Panc1 (cell line): ENCODE measurements around the gene ITGBL1. TPM values are rescaled to one million over a fixed set of nuclear protein-coding genes. Genes with fewer than 3 reads are reported as not detected.

ENCODE experiments used
- ATAC-seq: fragments of 200-7000 bp; cut with Tn5 transposase; 2 replicates; pipeline ENCODE4 v1.9.1; 2020; ENCODE audit warnings: mild to moderate bottlenecking, moderate library complexity
- BruUV-seq: library from RNA; stranded (reverse); fragments of 400-500 nt; replicated peaks from 2 replicates; lab custom pipeline; 2021; lab: Mats Ljungman, UMichigan
- CTCF ChIA-PET: fragments of 300-600 bp; sonication (Branson Sonifier 250); formaldehyde crosslinking; loops from one replicate; lab custom pipeline; 2022; ENCODE audit warnings: antibody characterized with exemption; lab: Charles Lee
- POLR2A ChIA-PET: fragments of 300-600 bp; sonication (Branson Sonifier 250); formaldehyde crosslinking; loops from one replicate; lab custom pipeline; 2022; ENCODE audit warnings: antibody characterized with exemption; lab: Charles Lee
- DNase-seq: peaks from one replicate; pipeline ENCODE4 v3.0.0-alpha.2; 2010; ENCODE audit warnings: low read depth, low spot score
- H3K27ac ChIP-seq: 2 replicates; pipeline ENCODE4 v1.5.1; 2011; ENCODE audit warnings: mild to moderate bottlenecking, low read length, inconsistent platforms
- H3K27me3 ChIP-seq: fragments of 200-500 bp; sonication (Bioruptor generic); 2 replicates; pipeline ENCODE4 v1.6.0; 2014; ENCODE audit warnings: low read length, inconsistent platforms; ENCODE audit not compliant: control insufficient read depth, insufficient read depth
- H3K36me3 ChIP-seq: fragments of 200-500 bp; sonication (Bioruptor generic); 2 replicates; pipeline ENCODE4 v1.5.1; 2014; ENCODE audit warnings: inconsistent platforms, mild to moderate bottlenecking, low read length, moderate library complexity; ENCODE audit not compliant: control insufficient read depth, insufficient read depth
- H3K4me1 ChIP-seq: 2 replicates; pipeline ENCODE4 v1.5.1; 2011; ENCODE audit warnings: inconsistent platforms, mild to moderate bottlenecking, low read length, moderate library complexity; ENCODE audit not compliant: control insufficient read depth, insufficient read depth
- H3K4me3 ChIP-seq, 2 experiments: 2 replicates each; pipeline ENCODE4 v1.5.1; 2011 to 2012; ENCODE audit warnings: low read depth in 2 of 2, low read length in 2 of 2, mild to moderate bottlenecking in 2 of 2, inconsistent platforms in 1 of 2, moderate library complexity in 1 of 2
- H3K9me3 ChIP-seq: fragments of 200-500 bp; sonication (Bioruptor generic); 2 replicates; pipeline ENCODE4 v1.5.1; 2014; ENCODE audit warnings: low read depth, mild to moderate bottlenecking, inconsistent platforms, low read length, moderate library complexity; ENCODE audit not compliant: control insufficient read depth, insufficient read depth
- POLR2AphosphoS5 ChIP-seq: IDR thresholded peaks from 2 replicates; pipeline ENCODE4 v1.6.1; 2012; ENCODE audit warnings: mild to moderate bottlenecking, low read depth, low read length, moderate library complexity
- SIN3A ChIP-seq: IDR thresholded peaks from 2 replicates; pipeline ENCODE4 v1.6.1; 2012; ENCODE audit warnings: low read depth, mild to moderate bottlenecking, low read length, moderate library complexity, borderline replicate concordance; ENCODE audit not compliant: insufficient read depth
- TCF7L2 ChIP-seq: IDR thresholded peaks from 2 replicates; pipeline ENCODE4 v1.6.1; 2011; ENCODE audit warnings: mild to moderate bottlenecking, low read depth, low read length, inconsistent platforms
- in situ Hi-C: cut with HindIII; loops from 2 replicates; pipeline ENCODE4 v1.10.0; 2016; ENCODE audit warnings: low sequenced_read_pairs, low pct_unique_long_range_greater_than_20kb
- intact Hi-C: fragments of 100-400 bp; cut with micrococcal nuclease; formaldehyde crosslinking; loops from one replicate; pipeline ENCODE4 v1.10.0; 2022; ENCODE audit not compliant: unreplicated experiment
- total RNA-seq: library from RNA; stranded (reverse); gene quantifications from one replicate; pipeline ENCODE4 v1.2.1, GENCODE V29; 2021; ENCODE audit not compliant: unreplicated experiment
- TF ChIP-seq, protein P1 (sequence below), 2 experiments: IDR thresholded peaks; 2 replicates each; pipeline ENCODE4 v1.6.1; 2011 to 2012; ENCODE audit warnings: low read depth in 2 of 2, control low read depth in 1 of 2, low read length in 1 of 2, mild to moderate bottlenecking in 1 of 2, moderate library complexity in 1 of 2; ENCODE audit not compliant: insufficient read depth in 1 of 2
- TF ChIP-seq, protein P2 (sequence below): fragments of 450-650 bp; IDR thresholded peaks from 2 replicates; pipeline ENCODE4 v1.5.1; 2017; ENCODE audit warnings: mild to moderate bottlenecking

ITGBL1 gene
- total RNA-seq, 1 experiment from 2014 or later, result 14.3 TPM

DNA sequence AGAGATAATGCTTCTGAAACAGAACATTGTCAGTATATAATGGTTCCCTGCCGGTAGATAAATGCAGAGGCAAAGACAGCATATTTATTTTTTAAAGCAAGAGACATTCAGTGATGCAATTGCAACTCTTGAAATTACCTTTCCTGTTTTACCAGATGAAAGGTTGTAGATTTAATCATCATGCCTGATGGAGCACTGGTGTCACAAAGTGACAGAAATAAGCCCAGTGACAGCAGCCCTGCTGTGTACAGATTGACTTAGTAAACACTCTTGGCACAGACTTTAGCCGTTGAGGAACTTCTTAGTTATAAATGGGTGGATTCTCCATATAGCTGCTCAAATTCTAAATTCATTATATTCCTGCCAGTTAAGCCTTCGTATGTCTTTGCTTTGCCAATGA is 172.5 kb downstream of the ITGBL1 start:
- CTCF ChIA-PET, result no interaction called here
- Histone ChIP-seq H3K27me3 (no peaks in the 10 kb centered on the region), H3K4me1 (peaks cover 14% of the 10 kb centered on the region), H3K9me3 (no peaks in the 10 kb centered on the region), H3K36me3 (no peaks in the 10 kb centered on the region), H3K4me3 (peak overlapping the region in 1 of 2 experiments; percentile 35; a peak in 2 of 4 replicates), H3K27ac (peak overlapping the region; percentile 84)
- no TSS peak for BruUV-seq
- in situ Hi-C loops (no loop called here), intact Hi-C loops (no loop called here)
- DNase-seq (no peak), ATAC-seq (0 out of 2 replicates have a peak, but pooled peaks have one; percentile 22)
- POLR2A ChIA-PET, result no interaction called here
- no peak for TF ChIP-seq TCF7L2
- TF ChIP-seq SIN3A, result no peak
- TF ChIP-seq, protein P1, sequence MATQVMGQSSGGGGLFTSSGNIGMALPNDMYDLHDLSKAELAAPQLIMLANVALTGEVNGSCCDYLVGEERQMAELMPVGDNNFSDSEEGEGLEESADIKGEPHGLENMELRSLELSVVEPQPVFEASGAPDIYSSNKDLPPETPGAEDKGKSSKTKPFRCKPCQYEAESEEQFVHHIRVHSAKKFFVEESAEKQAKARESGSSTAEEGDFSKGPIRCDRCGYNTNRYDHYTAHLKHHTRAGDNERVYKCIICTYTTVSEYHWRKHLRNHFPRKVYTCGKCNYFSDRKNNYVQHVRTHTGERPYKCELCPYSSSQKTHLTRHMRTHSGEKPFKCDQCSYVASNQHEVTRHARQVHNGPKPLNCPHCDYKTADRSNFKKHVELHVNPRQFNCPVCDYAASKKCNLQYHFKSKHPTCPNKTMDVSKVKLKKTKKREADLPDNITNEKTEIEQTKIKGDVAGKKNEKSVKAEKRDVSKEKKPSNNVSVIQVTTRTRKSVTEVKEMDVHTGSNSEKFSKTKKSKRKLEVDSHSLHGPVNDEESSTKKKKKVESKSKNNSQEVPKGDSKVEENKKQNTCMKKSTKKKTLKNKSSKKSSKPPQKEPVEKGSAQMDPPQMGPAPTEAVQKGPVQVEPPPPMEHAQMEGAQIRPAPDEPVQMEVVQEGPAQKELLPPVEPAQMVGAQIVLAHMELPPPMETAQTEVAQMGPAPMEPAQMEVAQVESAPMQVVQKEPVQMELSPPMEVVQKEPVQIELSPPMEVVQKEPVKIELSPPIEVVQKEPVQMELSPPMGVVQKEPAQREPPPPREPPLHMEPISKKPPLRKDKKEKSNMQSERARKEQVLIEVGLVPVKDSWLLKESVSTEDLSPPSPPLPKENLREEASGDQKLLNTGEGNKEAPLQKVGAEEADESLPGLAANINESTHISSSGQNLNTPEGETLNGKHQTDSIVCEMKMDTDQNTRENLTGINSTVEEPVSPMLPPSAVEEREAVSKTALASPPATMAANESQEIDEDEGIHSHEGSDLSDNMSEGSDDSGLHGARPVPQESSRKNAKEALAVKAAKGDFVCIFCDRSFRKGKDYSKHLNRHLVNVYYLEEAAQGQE (IDR thresholded peaks at IDR 0.05; ENCODE audit: insufficient read depth in 1 of 2, low read depth in 2 of 2, low read length in 1 of 2), result no peak
- TF ChIP-seq POLR2AphosphoS5, result no peak
- TF ChIP-seq, protein P2, sequence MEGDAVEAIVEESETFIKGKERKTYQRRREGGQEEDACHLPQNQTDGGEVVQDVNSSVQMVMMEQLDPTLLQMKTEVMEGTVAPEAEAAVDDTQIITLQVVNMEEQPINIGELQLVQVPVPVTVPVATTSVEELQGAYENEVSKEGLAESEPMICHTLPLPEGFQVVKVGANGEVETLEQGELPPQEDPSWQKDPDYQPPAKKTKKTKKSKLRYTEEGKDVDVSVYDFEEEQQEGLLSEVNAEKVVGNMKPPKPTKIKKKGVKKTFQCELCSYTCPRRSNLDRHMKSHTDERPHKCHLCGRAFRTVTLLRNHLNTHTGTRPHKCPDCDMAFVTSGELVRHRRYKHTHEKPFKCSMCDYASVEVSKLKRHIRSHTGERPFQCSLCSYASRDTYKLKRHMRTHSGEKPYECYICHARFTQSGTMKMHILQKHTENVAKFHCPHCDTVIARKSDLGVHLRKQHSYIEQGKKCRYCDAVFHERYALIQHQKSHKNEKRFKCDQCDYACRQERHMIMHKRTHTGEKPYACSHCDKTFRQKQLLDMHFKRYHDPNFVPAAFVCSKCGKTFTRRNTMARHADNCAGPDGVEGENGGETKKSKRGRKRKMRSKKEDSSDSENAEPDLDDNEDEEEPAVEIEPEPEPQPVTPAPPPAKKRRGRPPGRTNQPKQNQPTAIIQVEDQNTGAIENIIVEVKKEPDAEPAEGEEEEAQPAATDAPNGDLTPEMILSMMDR, result no peak

DNA sequence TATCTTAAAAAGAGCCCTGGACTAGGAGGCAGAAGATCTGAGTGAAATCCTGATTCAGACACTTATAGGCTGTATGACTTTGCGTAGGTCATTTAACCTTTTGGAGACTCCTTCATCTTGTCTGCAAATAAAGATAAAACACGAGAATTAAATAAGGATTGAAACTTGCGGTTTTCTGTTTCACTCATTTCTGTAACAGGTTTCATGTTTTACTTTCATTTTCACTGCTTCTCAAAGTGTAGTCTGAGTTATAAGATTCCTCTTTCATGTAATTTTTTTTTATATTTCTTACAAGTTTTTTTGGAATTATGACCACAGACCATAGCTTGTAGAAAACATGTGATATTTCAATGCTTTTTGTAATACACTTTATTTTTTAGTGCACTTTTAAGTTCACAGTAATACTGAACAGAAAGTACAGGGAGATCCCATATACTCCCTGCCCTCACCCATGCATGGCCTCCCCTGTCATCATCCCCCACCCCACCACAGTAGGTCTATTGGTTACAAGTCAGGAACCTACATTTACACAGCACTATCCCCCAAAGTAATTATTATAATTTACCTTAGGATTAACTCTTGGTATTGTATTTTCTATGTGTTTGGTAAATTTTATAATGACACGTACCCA is 174.6 kb downstream of the ITGBL1 start:
- peak; percentile 83 for ATAC-seq
- ChIA-PET POLR2A (no interaction called here), CTCF (no interaction called here)
- in situ Hi-C loops (no loop called here), intact Hi-C loops (no loop called here)
- no peaks in the 10 kb centered on the region for H3K27me3 ChIP-seq
- DNase-seq, result no peak
- H3K36me3 ChIP-seq, result no peaks in the 10 kb centered on the region
- peaks cover 14% of the 10 kb centered on the region for H3K4me1 ChIP-seq
- BruUV-seq, result no TSS peak
- no peaks in the 10 kb centered on the region for H3K9me3 ChIP-seq
- H3K27ac ChIP-seq, result peak overlapping the region; percentile 82
- TF ChIP-seq, protein P1 (IDR thresholded peaks at IDR 0.05; ENCODE audit: insufficient read depth in 1 of 2, low read depth in 2 of 2, low read length in 1 of 2), result no peak
- TF ChIP-seq SIN3A, result no peak
- TF ChIP-seq POLR2AphosphoS5, result no peak
- no peak for TF ChIP-seq TCF7L2
- TF ChIP-seq, protein P2, result no peak
- peak overlapping the region; percentile 13 to 56 for H3K4me3 ChIP-seq
